GDM1 (cell line): ENCODE results near the gene GRM7.

Experiments
- DNase-seq: peaks from one replicate; lab custom pipeline; 2025; lab: John Stamatoyannopoulos, UW

The GRM7 gene

GRCh38 chr3:7720649-7721297 lies 859.9 kb downstream of the GRM7 start:
- DNase-seq = no peak

DNA sequence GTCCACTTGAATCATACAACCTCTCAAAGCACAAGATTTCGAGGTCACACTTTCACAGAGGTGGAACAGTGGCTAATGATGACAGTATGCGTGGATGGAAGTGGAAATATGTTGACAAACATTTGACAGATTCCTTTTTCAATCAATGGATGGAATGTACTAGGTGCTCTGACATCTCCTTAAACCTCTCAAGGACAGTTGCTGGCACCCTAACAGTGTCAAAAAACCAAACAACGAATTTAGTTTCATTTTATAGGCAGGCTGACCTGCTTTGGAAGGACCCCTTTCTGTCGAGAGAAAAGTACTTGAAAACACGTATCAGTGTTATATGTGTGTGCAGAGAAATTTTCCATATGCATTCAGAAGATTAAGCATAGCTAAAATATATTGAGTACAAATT lies 861.0 kb downstream of the GRM7 start:
- DNase-seq = no peak

DNA sequence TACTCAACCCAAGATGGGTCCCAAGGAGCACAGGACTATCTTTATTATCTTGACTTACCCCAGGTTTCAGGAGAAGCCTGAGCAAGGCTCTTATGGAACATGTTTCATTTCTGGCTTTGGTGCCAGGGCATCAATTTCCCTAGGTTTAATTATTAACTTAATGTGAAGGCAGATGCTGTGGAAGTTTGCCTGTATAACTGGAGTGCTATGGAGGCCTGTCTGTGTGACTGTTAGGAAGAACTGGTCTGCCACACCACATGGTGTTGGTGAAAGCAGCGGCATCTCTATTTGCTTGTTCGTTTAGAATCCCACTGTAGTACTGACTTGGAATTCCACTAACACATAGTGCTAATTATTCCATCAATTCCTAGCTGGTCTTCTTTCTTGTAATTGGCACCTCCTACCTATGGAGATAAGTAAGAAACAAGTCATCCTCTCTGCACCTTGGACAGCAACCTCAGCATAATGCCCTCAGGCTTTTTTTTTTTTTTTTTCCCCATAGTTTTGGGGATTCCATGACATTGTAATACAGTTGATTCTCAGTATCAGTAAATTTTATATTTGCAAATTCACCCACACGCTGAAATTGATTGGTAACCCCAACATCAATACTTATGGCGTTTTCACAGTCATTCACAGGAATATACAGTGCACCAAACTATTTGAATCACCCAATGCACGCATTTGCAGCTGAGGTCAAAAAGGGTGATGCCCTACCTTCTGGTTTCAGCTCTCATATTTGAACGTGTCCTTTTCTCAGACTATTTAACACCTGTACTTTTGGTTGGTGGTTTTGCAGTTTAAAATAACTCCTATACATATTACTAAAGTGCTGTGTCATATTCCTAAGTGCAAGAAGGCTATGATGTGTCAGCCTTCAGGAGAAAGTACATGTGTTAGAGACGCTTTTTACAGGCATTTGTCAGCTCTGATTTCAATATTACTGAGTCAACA lies 867.9 kb downstream of the GRM7 start:
- DNase-seq = no peak

DNA sequence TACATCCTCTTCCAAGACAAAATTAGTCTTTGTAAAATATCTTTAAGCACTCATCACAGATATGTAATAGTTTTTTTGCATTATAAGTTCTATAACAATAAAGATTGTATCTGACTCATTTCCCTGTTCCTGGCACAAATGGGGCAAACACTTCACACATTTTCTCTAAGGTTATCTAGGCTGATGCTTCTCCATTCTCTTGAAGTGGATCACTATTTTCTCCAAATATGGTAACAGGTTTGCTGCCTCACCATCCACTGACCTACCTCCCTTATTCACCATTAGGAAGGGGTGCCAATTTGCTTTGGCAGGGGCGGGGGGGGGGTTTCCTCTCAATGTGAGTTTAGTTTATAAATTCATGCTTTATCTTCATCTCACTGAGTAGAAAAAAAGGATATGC lies 873.0 kb downstream of the GRM7 start:
- DNase-seq = no peak

GRCh38 chr3:7734456-7734855 lies 873.5 kb downstream of the GRM7 start:
- no peak for DNase-seq

DNA sequence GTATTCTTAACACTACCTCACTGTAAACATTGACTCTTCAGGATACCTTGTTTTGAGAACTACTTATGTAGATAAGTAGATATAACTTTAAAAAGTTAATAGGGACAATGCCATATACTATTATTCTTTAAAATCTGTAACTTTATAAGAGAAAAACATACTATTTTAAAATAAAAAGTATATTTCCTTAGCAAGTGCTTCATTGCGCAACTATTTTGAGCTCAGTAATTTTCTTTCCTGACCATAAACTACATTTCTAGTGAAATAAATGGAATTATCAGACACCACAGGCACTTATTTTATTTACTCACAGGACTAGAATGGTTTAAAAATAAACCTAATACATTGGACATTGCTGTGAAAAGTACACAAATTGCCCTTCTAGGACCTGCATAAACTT lies 876.3 kb downstream of the GRM7 start:
- DNase-seq = no peak

DNA sequence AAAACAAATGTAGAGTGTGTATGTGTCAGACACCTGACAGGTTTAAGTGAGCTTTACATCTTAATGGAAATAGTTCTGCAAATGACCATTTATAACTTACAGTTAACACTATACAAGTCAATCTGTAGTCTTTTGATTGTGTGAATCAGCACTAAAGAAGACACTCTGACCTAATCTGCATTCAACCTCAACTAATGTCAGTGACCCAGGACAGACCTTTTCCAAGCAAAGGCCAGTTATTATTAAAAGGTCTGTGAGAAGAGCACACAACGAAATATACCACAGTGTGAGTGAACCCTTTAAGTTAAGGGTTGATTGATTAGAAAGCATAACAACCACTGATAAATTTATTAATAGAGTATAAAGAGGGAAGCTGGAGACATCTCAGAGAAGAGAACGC lies 878.8 kb downstream of the GRM7 start:
- DNase-seq = no peak

DNA sequence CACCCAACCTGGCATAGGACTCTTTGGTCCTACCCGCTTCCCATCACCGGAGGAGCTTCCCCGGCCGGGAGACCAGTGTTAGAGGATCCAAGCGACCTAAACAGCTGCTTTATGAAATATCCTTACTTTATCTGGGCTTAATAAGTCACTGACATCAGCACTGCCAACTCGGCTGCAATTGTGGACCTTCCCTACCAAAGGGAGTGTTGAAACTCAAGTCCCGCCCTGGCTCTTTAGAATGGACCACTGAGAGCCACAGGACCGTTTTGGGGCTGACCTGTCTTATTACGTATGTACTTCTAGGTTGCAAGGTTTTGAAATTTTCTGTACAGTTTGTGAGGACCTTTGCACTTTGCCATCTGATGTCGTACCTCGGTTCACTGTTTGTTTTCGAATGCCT lies 879.5 kb downstream of the GRM7 start:
- no peak for DNase-seq

DNA sequence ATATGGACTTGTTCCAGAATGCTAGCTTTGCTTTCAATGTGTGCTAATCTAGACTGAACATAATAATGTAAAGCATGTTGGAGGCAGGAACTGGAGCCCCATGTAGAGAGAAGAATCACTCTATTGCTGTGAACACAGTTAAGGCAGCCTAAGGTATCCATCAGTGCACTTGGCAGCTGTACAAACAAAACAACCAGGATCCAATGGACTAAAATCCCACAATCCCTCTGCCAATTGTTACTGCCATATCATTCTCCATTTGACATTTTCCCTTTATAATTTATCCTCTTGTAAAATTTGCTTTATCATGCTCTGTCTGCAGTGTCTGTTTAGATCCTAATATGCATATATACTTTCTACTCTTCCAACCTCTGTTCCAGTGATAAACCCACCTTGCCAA lies 883.9 kb downstream of the GRM7 start:
- no peak for DNase-seq

DNA sequence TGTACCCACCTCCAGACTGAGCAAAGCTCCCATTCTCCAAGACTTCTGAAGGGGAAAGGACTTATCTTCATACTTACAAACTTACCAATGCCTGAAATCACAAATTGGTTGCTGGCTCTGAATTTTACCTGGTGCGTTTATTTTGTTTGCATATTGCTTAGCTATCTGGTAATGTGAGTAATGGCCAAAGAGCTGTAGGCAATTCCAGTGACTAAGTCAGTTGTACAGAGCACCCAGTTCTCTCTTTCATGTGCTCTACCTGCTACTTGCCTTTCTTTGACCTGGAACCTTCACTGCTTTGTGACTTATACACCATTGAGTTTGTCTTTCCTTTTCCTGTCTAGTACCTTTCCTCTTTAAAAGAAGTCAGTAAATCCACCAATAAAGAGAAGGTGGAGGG lies 884.8 kb downstream of the GRM7 start:
- DNase-seq = no peak

DNA sequence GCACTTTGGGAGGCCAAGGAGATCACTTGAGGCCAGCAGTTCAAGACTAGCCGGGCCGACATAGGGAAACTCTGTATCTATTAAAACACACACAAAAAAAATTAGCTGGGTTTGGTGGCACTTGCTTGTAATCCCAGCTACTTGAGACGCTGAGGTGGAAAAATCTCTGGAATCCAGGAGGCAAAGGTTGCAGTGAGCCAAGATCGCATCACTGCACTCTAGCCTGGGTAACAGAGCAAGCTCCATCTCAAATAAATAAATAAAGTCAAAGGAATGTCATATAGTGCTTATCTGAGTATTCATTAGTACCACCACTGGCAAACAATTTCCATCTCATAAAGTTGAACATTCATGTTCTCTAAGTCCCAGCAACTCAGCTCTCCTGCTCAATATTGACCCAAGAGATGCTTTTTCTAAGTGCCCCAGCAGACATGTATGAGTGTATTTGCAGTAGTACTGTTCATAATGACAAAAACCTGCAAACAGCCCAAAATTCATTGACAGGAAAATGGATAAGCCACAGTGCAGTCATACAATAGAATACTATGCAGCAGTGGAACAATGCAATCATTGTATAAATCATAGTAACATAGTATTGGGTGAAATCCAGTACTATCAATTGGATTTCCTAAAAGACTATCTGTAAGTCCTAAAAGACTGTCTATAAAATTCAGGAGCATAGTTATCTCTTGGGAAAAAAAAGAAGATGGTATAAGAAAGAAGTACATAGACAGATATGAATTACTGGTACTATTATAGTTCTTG lies 889.2 kb downstream of the GRM7 start:
- DNase-seq = no peak

GRCh38 chr3:7752005-7752404 lies 891.1 kb downstream of the GRM7 start:
- DNase-seq = no peak

GRCh38 chr3:7754653-7755441 lies 893.9 kb downstream of the GRM7 start:
- no peak for DNase-seq

- DNase-seq = no peak
Measured at GRCh38 chr3:7759630-7760029, 898.7 kb downstream of the GRM7 start.

DNA sequence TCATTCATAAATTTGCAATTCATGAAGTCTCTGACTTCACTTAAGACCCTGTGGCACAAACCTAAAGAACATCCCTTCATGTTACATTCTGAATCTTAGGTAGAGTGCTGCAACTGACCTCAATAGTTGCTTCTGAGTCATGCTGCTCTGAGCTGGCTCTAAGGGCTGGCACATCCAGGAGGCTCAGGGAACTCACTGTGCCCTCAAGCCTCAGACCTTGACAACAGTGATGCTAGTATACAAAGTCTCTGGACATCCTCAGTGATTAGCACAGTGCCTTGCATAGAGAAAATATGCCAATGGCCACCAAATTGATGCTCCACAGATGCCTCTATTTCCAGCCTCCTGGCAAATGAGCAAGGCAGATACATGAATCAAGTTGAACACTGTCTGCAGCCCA lies 899.8 kb downstream of the GRM7 start:
- DNase-seq = no peak

DNA sequence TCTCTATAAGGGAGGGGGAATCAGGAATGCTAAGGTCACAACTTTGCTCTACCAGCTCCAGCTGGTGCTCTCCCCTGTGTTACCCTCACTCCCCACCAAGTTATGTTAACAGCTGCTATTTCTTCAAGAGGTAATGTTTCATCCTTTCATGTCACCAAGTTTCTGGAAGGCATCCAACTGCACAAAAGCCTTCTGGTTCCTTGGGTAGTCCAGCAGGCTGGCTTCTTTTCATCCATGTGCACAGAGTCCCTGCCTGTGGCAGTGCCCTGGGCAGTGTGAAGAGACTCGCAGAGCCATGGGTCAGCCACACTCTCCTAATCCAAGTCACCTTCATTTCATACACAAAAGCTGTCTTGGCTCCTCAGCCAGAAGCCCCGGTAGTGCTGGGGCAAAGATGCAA lies 903.2 kb downstream of the GRM7 start:
- DNase-seq = no peak

DNA sequence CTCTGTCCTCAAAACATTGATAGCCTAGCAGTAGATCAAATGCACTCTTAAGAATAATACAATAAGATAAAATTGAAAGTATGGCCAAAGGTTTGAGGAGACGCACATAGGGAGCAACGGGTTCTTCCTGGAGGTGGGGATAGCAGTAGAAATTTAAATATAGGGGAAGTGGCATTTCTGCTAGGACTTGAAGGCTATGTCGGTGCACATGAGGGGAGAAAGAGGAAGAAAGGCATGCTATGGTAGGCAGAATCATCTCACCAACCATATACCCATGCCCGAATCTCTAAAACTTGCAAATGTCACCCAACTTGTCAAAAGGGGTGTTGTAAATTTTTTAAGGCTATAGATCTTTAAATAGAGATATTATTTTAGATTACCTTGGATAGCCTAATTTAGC lies 905.6 kb downstream of the GRM7 start:
- DNase-seq = no peak

- no peak for DNase-seq
Measured at GRCh38 chr3:7779331-7779730, 918.4 kb downstream of the GRM7 start.

GRCh38 chr3:7781395-7781794 lies 920.5 kb downstream of the GRM7 start:
- DNase-seq = no peak

DNA sequence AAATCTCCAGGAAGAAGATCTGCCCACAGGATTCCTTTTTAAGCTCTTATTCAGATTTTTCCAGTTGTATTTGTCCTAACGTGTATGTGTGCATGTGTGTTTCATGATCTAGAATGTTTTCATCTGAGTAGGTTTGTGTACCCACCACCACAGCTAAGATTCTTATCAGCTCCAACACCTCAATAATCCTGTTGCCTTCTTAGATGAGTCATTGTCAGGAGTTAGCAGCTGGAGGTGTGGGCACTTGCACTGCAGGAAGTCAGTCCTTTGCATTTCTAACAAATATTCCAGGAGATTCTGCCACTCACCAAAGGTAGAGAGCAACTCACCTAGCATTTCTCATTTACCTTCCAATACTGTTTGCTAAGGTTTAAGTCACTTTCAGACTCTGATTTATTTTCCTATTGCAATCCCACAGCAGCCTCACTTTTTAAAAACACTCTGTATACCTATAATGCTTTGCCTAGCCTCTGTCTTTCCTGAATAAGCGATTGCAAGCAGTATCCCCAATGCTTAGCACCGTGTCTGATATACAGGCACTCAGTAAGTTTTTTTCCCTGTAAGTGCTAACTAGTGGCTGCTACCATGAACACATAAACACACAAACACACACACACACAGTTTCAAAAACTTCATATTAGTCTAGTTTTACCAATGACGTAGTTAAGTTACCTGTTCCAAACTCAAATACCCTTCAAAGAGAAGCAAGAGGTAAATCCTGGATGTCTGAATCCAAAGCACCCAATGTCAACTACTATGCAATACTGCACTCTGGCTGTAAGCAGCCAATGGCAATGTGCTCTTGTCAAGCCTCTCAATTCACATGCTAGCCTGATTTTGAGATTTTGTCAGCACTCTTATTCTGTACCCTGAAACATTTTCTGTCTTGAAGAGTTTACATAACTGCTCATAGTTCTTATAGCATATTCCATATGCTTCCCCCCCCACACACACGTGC lies 927.2 kb downstream of the GRM7 start:
- DNase-seq = no peak

- DNase-seq = no peak
Measured at GRCh38 chr3:7788881-7789280, 928.0 kb downstream of the GRM7 start.
